BE2C (cell line): Measurements from ENCODE around the gene SLC7A4.
"Not testable (repeated sequence)": the region's sequence is repeated elsewhere in the genome, so short reads cannot be mapped to it uniquely, and the experiment has no call there.

Experiments used
- DNase-seq: peaks from one replicate; pipeline ENCODE4 v3.0.0-alpha.2; 2020
- H3K27me3 ChIP-seq: fragments of 250-450 bp; sonication (Bioruptor Pico); 2 replicates; pipeline ENCODE4 v1.5.1; 2020; ENCODE audit warnings: mild to moderate bottlenecking
- H3K36me3 ChIP-seq: fragments of 250-450 bp; sonication (Bioruptor Pico); 2 replicates; pipeline ENCODE4 v1.5.1; 2020; ENCODE audit warnings: mild to moderate bottlenecking
- H3K4me1 ChIP-seq: fragments of 250-450 bp; sonication (Bioruptor Pico); 2 replicates; pipeline ENCODE4 v1.5.1; 2020
- H3K4me3 ChIP-seq: 2 replicates; pipeline ENCODE4 v1.5.1; 2011; ENCODE audit warnings: low read depth, low read length
- H3K9me3 ChIP-seq: fragments of 250-450 bp; sonication (Bioruptor Pico); 2 replicates; pipeline ENCODE4 v1.5.1; 2020
- TF ChIP-seq, protein P1 (sequence below): IDR thresholded peaks from 2 replicates; pipeline ENCODE4 v1.5.1; 2012; ENCODE audit warnings: mild to moderate bottlenecking, low read depth, low read length

Gene SLC7A4

DNA sequence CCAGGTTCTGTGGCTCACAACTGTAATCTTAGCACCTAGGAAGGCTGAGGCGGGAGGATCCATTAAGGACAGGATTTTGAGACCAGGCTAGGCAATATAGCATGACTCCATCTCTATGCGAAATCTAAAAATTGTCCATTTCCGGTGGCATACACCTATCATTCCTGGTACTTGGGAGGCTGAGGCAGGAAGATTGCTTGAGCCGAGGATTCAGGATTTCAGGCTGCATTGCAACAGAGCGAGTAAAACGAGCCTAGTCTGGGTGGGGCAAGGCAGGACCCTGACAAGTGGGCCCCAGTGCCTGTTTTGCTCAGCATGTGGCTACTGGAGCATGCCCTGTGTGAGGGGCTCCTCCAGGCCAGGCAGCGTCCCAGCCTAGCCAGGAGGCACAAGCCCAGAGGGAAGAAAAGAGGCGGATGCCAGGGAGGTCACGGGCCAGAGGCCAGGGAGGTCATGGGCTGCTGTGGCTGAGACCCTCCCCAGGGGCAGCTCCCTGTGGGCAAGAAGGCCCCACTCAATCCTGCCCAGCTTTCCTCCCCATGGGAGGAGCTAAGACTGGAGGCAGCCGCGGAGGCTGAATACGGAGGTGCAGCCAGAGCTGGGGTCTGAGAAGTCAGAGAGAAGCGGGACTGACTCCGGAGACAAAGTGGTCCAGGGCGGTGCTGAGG lies 21.8 kb upstream of the SLC7A4 start:
- H3K4me1 ChIP-seq = no peaks in the 10 kb centered on the region
- no peaks in the 10 kb centered on the region for H3K9me3 ChIP-seq
- no peak for DNase-seq
- no peak overlapping the region for H3K4me3 ChIP-seq
- H3K36me3 ChIP-seq = no peaks in the 10 kb centered on the region
- TF ChIP-seq, protein P1, sequence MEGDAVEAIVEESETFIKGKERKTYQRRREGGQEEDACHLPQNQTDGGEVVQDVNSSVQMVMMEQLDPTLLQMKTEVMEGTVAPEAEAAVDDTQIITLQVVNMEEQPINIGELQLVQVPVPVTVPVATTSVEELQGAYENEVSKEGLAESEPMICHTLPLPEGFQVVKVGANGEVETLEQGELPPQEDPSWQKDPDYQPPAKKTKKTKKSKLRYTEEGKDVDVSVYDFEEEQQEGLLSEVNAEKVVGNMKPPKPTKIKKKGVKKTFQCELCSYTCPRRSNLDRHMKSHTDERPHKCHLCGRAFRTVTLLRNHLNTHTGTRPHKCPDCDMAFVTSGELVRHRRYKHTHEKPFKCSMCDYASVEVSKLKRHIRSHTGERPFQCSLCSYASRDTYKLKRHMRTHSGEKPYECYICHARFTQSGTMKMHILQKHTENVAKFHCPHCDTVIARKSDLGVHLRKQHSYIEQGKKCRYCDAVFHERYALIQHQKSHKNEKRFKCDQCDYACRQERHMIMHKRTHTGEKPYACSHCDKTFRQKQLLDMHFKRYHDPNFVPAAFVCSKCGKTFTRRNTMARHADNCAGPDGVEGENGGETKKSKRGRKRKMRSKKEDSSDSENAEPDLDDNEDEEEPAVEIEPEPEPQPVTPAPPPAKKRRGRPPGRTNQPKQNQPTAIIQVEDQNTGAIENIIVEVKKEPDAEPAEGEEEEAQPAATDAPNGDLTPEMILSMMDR = no peak
- no peaks in the 10 kb centered on the region for H3K27me3 ChIP-seq

DNA sequence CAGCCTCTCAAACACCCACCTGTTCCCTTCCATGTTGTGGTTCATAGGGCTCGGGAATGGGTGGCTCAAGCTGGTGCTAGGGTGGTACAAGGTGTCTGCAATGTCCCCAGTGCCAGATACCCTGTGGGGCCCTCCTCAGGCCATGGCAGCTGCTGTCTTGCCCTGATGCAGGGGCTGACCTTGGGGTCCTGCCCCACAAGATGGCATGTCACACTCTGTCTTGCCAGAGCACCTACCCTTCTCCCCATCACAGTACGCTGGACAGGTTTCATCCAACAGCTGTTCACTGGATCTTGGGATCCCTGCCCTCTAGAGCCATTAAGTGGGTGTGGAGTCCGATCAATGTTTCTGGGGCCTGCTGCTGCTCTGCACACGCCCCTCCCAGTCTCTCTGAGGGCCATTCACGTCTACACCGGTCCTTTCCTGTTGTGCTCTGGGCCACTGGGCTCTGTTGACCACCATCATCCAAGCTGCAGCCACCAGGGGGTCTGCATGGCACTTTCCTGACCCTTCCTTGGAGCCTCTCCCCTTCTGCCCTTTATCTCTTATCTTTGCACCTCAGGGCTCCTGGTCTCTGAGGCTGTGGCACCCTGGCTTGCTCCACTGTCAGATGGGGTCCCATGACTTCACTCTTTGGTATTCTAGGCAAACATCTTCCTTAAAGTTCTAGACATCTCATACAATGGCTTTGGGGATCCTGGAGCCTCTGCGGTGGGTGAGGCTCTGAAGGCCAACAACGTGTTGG lies 20.5 kb upstream of the SLC7A4 start:
- TF ChIP-seq, protein P1 = no peak
- no peak for DNase-seq
- Histone ChIP-seq H3K4me1 (no peaks in the 10 kb centered on the region), H3K9me3 (no peaks in the 10 kb centered on the region), H3K36me3 (no peaks in the 10 kb centered on the region), H3K27me3 (no peaks in the 10 kb centered on the region), H3K4me3 (no peak overlapping the region)

DNA sequence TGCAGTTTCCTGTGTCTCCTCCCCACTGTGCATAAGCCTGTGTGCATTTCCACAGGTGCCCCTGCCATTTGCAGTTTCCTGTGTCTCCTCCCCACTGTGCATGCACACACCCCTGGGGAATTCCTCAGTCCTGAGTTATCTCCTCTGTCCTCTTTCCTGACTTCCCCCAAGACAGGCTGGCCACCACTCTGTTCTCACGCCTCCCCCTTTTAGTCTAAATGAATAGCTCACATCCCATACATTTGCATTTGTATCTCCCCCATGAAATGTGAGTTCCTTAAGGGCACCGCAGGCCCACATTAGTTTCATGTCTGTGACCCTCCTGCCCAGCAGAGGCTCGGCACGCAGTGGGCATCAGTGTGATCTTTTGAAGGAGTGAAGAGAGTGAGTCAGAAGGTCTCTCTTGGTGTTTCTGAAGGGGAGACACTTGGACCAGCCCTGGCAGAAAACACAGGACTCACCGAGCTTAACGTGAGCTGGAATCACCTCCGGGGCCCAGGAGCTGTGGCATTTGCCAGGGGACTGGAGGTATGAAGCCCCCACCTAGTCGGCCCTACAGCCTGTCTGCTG lies 19.6 kb upstream of the SLC7A4 start:
- Histone ChIP-seq H3K9me3 (no peaks in the 10 kb centered on the region), H3K4me1 (no peaks in the 10 kb centered on the region), H3K4me3 (no peak overlapping the region), H3K36me3 (no peaks in the 10 kb centered on the region), H3K27me3 (no peaks in the 10 kb centered on the region)
- DNase-seq = no peak
- TF ChIP-seq, protein P1 = no peak

DNA sequence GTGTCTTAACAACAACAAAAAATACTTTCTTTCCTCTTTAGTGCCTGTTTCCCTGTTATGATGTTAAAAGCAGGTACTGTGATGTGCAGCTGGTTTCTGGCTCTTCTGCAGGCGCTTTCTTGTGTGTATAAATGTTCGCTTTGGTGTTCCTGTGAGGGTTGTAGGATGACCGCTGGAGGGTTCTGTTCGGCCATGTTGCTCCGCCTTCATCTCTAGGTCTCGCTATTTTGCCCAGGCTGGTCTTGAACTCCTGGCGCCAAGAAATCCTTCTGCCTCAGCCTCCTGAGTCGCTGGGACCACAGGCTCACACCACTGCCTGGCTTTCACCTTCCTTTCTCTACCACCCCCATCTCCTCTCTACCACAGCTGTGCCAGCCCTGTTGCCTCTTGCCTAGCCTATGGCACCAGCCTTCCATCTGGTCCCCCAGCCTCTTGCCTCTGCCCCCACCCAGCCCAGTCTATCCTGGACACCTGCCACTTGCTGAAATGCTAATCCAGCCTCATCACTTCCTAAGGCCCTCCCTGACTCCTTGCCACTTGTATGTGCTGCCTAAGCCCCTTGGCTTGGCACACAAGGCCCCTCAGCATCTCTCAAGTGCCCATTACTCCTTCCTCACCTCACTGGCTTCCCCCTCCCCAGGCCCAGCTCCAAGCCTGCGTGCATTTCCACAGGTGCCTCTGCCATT lies 18.9 kb upstream of the SLC7A4 start:
- Histone ChIP-seq H3K9me3 (no peaks in the 10 kb centered on the region), H3K36me3 (no peaks in the 10 kb centered on the region), H3K4me1 (no peaks in the 10 kb centered on the region), H3K4me3 (no peak overlapping the region), H3K27me3 (no peaks in the 10 kb centered on the region)
- TF ChIP-seq, protein P1 = no peak
- no peak for DNase-seq

DNA sequence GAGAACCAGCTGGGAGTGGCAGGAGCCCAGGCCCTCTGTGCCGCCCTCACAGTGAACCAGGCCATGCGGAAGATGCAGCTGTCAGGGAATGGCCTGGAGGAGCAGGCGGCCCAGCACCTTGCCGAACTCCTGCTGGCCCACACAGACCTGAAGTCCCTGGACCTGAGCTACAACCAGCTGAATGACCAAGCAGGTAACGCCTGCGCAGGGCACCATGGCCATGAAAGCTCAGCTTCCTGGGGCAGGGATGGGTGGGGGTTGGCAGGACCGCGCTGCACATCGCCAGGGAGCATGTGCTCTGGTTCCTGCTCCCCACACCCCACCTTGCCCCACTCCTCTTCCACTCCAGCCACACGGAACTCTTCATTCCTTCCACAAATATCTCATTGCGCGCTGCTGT lies 16.6 kb upstream of the SLC7A4 start:
- H3K9me3 ChIP-seq, H3K4me1 ChIP-seq, H3K27me3 ChIP-seq, H3K36me3 ChIP-seq, DNase-seq, H3K4me3 ChIP-seq: not testable (repeated sequence)

DNA sequence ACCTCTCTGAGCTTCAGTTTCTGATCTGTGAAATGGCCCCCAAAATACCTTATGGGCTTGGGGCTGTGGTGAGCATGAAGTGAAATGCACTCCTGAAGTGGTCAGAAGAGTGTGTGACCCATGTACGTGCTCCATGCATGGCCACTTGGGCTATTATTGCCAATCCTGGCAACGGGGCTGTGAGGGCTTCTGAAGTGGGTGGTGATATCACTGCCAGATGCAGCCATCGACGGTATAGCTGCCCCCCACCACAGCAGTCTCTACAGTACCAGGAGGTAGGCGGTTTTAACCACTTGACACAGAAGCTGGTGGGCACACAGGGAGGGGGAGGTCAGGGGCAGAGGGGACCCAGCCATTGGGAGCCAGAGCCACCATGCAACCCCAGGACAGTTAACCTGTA lies 16.1 kb upstream of the SLC7A4 start:
- not testable (repeated sequence) for DNase-seq, H3K4me3 ChIP-seq, H3K36me3 ChIP-seq, H3K4me1 ChIP-seq, H3K9me3 ChIP-seq, H3K27me3 ChIP-seq

DNA sequence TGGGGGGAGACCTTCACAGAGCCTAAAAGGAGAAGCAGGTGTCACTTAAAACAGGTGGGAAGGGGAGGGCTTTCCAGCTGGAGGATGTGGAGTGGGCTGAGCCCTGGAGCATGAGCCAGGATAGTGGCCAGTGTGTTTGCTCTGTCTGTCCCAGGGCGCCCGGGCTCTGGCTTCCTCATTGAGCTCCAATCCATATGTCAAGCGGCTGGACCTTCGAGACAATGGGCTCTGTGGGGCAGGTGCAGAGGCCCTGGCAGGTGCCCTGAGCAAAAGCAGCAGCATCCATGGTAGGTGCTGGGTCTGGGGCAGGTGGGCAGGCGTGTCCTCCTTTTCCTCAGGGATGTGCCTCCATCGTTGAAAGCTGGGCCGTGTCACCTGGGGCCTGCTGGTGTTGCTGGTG lies 15.4 kb upstream of the SLC7A4 start:
- no peak for DNase-seq
- Histone ChIP-seq H3K27me3 (no peaks in the 10 kb centered on the region), H3K4me3 (no peak overlapping the region), H3K36me3 (no peaks in the 10 kb centered on the region), H3K9me3 (no peaks in the 10 kb centered on the region), H3K4me1 (peaks cover 7% of the 10 kb centered on the region)
- TF ChIP-seq, protein P1 = no peak
